OCI-LY3 (cell line): ENCODE measurements around the gene PADI3.

Experiments used
- CTCF ChIP-seq: fragments of 200-600, 300-600 bp; sonication (generic); IDR thresholded peaks from 2 replicates; pipeline ENCODE4 v1.5.1; 2014; ENCODE audit warnings: antibody characterized with exemption, low read length, low read depth
- EZH2phosphoT487 ChIP-seq: fragments of 200-600 bp; shearing (Covaris generic); IDR thresholded peaks from 2 replicates; pipeline ENCODE4 v1.6.1; 2018; ENCODE audit warnings: antibody characterized with exemption, mixed run types, low read depth

GRCh38 chr1:17304826-17305175 lies 55.9 kb downstream of the PADI3 start:
- TF ChIP-seq CTCF: no peak
- TF ChIP-seq EZH2phosphoT487: no peak
